Caco-2 (cell line): ENCODE measurements around the gene DNAJC17. TPM values are rescaled to one million over a fixed set of nuclear protein-coding genes. Genes with fewer than 3 reads are reported as not detected.

Experiments used
- BruUV-seq: library from RNA; stranded (reverse); fragments of 400-500 nt; replicated peaks from 2 replicates; lab custom pipeline; 2021; lab: Mats Ljungman, UMichigan
- CTCF ChIA-PET: fragments of 300-600 bp; sonication (Branson Sonifier 250); formaldehyde crosslinking; loops from one replicate; lab custom pipeline; 2022; ENCODE audit warnings: antibody characterized with exemption; lab: Charles Lee
- POLR2A ChIA-PET: fragments of 300-600 bp; sonication (Branson Sonifier 250); formaldehyde crosslinking; loops from one replicate; lab custom pipeline; 2022; ENCODE audit warnings: antibody characterized with exemption; lab: Charles Lee
- DNase-seq, 2 experiments: peaks; one replicate each; pipeline versions ENCODE4 v3.0.0 to v3.0.0-alpha.2; 2020 to 2022
- H3K27me3 ChIP-seq: replicated peaks from 2 replicates; pipeline ENCODE4 v1.6.0; 2011; ENCODE audit warnings: low read length; ENCODE audit not compliant: control insufficient read depth, insufficient read depth
- H3K36me3 ChIP-seq: 2 replicates; pipeline ENCODE4 v1.5.1; 2011; ENCODE audit warnings: low read length; ENCODE audit not compliant: control insufficient read depth, insufficient read depth
- H3K4me1 ChIP-seq: fragments of 250-450 bp; sonication (Bioruptor Pico); 2 replicates; pipeline ENCODE4 v1.5.1; 2020; ENCODE audit warnings: mild to moderate bottlenecking
- H3K4me3 ChIP-seq: 2 replicates; pipeline ENCODE4 v1.5.1; 2011; ENCODE audit warnings: low read depth, mild to moderate bottlenecking, control low read depth, low read length
- H3K9me3 ChIP-seq: fragments of 250-450 bp; sonication (Bioruptor Pico); 2 replicates; pipeline ENCODE4 v1.5.1; 2020; ENCODE audit warnings: mild to moderate bottlenecking, moderate library complexity
- H3K27ac Mint-ChIP-seq: one replicate; pipeline ENCODE4 v1.8.0; 2022; ENCODE audit warnings: mixed read lengths; ENCODE audit not compliant: unreplicated experiment
- H3K27me3 Mint-ChIP-seq: one replicate; pipeline ENCODE4 v1.8.0; 2022; ENCODE audit warnings: mixed read lengths; ENCODE audit not compliant: insufficient read depth, unreplicated experiment
- H3K36me3 Mint-ChIP-seq: one replicate; pipeline ENCODE4 v1.8.0; 2022; ENCODE audit warnings: mild to moderate bottlenecking, mixed read lengths; ENCODE audit not compliant: insufficient read depth, unreplicated experiment
- H3K4me1 Mint-ChIP-seq: one replicate; pipeline ENCODE4 v1.8.0; 2022; ENCODE audit warnings: low read depth, mixed read lengths; ENCODE audit not compliant: unreplicated experiment
- H3K4me3 Mint-ChIP-seq: one replicate; pipeline ENCODE4 v1.8.0; 2022; ENCODE audit warnings: mild to moderate bottlenecking, moderate library complexity, mixed read lengths; ENCODE audit not compliant: unreplicated experiment
- H3K9me3 Mint-ChIP-seq: one replicate; pipeline ENCODE4 v1.8.0; 2022; ENCODE audit warnings: mixed read lengths; ENCODE audit not compliant: unreplicated experiment
- intact Hi-C: fragments of 100-400 bp; cut with micrococcal nuclease; formaldehyde crosslinking; loops from one replicate; pipeline ENCODE4 v1.10.0; 2022; ENCODE audit not compliant: unreplicated experiment
- total RNA-seq: library from RNA; stranded (reverse); gene quantifications from 2 replicates; pipeline ENCODE4 v1.2.3, GENCODE V29; 2022
- TF ChIP-seq, protein P1 (sequence below), 2 experiments: fragments of 200-600 bp in 1 of 2; IDR thresholded peaks; 1 replicate in 1 of 2; 2 replicates in 1 of 2; pipeline versions ENCODE4 v1.5.1 to v1.8.0; 2011 to 2022; ENCODE audit warnings: antibody characterized with exemption in 1 of 2, control low read depth in 1 of 2, inconsistent platforms in 1 of 2, low read depth in 1 of 2, low read length in 1 of 2, mild to moderate bottlenecking in 1 of 2, moderate library complexity in 1 of 2; ENCODE audit not compliant: insufficient read depth in 1 of 2, severe bottlenecking in 1 of 2, unreplicated experiment in 1 of 2

The DNAJC17 gene
- total RNA-seq, 1 experiment from 2014 or later: 30.1 TPM

DNA sequence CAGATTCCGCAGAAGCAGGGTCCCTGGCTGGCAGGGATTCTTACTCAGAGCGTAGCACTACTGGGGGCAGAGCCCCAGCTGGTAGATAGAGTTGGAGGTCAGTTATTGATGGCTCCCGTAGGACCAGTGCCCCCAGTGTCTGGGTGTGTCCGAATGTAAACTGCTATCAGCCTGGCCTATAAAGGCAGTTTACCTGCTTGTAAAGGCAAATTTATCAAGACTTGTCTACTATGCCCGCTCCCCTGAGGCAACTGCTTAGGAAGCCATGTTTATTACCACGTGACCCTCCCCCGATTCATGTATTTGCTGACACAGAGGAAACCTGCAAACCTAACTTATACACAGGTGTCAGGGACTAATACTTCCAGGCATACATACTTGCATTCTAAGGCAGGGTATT, 21.8 kb upstream of the DNAJC17 start:
- intact Hi-C loops: no loop called here
- TF ChIP-seq, protein P1, sequence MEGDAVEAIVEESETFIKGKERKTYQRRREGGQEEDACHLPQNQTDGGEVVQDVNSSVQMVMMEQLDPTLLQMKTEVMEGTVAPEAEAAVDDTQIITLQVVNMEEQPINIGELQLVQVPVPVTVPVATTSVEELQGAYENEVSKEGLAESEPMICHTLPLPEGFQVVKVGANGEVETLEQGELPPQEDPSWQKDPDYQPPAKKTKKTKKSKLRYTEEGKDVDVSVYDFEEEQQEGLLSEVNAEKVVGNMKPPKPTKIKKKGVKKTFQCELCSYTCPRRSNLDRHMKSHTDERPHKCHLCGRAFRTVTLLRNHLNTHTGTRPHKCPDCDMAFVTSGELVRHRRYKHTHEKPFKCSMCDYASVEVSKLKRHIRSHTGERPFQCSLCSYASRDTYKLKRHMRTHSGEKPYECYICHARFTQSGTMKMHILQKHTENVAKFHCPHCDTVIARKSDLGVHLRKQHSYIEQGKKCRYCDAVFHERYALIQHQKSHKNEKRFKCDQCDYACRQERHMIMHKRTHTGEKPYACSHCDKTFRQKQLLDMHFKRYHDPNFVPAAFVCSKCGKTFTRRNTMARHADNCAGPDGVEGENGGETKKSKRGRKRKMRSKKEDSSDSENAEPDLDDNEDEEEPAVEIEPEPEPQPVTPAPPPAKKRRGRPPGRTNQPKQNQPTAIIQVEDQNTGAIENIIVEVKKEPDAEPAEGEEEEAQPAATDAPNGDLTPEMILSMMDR (IDR thresholded peaks at IDR 0.05; ENCODE audit: insufficient read depth in 1 of 2, low read depth in 1 of 2, low read length in 1 of 2, severe bottlenecking in 1 of 2, unreplicated experiment in 1 of 2): no peak
- ChIA-PET POLR2A (no interaction called here), CTCF (no interaction called here)
- no peak for DNase-seq
- no peaks in the 10 kb centered on the region for H3K36me3 ChIP-seq
- peaks cover 52% of the 10 kb centered on the region for H3K4me1 ChIP-seq
- H3K27me3 Mint-ChIP-seq: no peaks in the 10 kb centered on the region
- no TSS peak for BruUV-seq
- no peaks in the 10 kb centered on the region for H3K9me3 Mint-ChIP-seq
- peaks cover 8% of the 10 kb centered on the region for H3K36me3 Mint-ChIP-seq
- H3K27me3 ChIP-seq: no peaks in the 10 kb centered on the region
- H3K4me1 Mint-ChIP-seq: peaks cover 27% of the 10 kb centered on the region
- no peaks in the 10 kb centered on the region for H3K9me3 ChIP-seq
- no peak overlapping the region for H3K4me3 Mint-ChIP-seq
- no peak overlapping the region for H3K27ac Mint-ChIP-seq
- H3K4me3 ChIP-seq: no peak overlapping the region

DNA sequence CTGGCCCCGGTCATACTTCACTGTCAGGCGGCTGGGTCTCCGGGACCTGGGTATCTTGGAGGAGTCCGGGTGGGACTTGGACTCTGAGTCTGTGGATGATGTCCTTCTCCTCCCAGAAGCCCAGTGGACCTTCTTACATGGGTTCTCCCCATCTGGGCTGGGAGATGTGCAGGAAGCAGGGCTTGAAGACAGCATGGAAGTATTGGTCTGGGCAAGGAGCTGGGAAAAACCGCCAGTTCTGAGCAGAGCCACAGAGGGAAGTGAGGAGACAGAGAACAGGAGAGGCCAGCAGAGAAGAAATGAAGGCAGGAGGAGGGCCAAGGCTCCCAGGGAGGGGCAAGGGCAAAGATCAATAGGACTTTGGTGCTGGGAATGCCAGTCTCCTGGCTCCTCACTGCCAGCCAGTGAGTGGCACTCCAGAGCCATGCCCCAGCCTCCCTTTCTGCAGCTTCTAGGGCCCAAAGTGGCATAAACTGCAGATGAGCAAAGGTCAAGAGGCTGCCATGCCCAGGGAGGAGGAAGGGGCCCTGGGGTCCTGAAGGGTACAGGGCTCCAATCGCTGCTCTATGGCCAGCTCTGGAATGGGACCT, 21.3 kb upstream of the DNAJC17 start, which contains the start of gene PPP1R14D:
PPP1R14D (minus strand) TSS at position 262 of the 590 bp plus-strand sequence; CDS start at position 195, 67 bp downstream.
- no peaks in the 10 kb centered on the region for H3K36me3 ChIP-seq
- H3K27ac Mint-ChIP-seq: peak within 1 kb of the TSS; percentile 65
- POLR2A ChIA-PET: interaction anchor here (0.5 to 1.1 kb wide), 2 partner anchors 15 to 23 kb away, joined by 3 to 5 read pairs; partner anchors contain the start of gene SPINT1
- H3K4me3 Mint-ChIP-seq: no peak within 1 kb of the TSS
- no peak within 1 kb of the TSS for H3K4me3 ChIP-seq
- peaks cover 8% of the 10 kb centered on the region for H3K36me3 Mint-ChIP-seq
- DNase-seq: no peak
- BruUV-seq: no TSS peak
- no peaks in the 10 kb centered on the region for H3K9me3 Mint-ChIP-seq
- H3K4me1 Mint-ChIP-seq: peaks cover 31% of the 10 kb centered on the region
- CTCF ChIA-PET: no interaction called here
- no peaks in the 10 kb centered on the region for H3K27me3 Mint-ChIP-seq
- H3K9me3 ChIP-seq: no peaks in the 10 kb centered on the region
- intact Hi-C loops: no loop called here
- TF ChIP-seq, protein P1 (IDR thresholded peaks at IDR 0.05; ENCODE audit: insufficient read depth in 1 of 2, low read depth in 1 of 2, low read length in 1 of 2, severe bottlenecking in 1 of 2, unreplicated experiment in 1 of 2): no peak
- H3K4me1 ChIP-seq: peaks cover 57% of the 10 kb centered on the region
- H3K27me3 ChIP-seq: no peaks in the 10 kb centered on the region

DNA sequence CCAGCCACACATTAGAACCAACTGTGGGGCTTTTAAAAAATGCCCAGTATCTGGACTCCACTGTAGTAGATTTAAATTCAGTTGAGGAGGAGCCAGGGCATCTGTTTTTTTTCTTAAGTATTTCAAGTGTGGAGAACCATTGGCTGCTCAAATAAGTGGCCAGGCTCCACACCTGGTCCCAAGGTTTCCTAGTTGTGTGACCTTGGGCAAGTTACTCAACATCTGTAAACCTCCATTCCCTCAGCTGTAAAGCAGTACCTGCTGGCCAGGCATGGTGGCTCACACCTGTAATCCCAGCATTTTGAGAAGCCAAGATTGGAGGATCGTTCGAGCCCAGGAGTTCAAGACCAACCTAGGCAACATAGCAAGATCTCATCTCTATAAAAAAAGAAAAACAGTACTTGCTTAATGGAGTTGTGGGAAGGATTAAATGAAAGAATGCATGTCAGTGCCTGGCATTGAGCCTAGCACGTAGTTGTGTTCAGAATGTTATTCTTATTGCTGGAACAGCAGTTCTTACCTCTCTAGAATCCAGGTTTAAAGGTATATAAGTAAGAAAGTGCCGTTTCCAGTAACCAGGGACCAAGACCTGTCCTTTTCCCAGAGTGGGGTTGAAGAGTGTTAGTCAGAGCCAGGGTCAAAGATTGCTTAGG, 19.3 kb upstream of the DNAJC17 start:
- CTCF ChIA-PET: interaction anchor here (0.8 to 1.0 kb wide), 2 partner anchors 33 to 47 kb away, joined by 3 to 5 read pairs; partner anchors contain the start of gene RHOV
- no peak overlapping the region for H3K4me3 ChIP-seq
- Mint-ChIP-seq H3K4me1 (peaks cover 37% of the 10 kb centered on the region), H3K9me3 (no peaks in the 10 kb centered on the region), H3K4me3 (peak overlapping the region; percentile 59), H3K27me3 (no peaks in the 10 kb centered on the region), H3K36me3 (no peaks in the 10 kb centered on the region), H3K27ac (peak overlapping the region; percentile 65)
- POLR2A ChIA-PET: interaction anchor here (0.6 to 1.3 kb wide), 4 partner anchors 11 to 102 kb away, joined by 3 to 5 read pairs (median 4); partner anchors contain the start of genes DLL4 and SPINT1
- no TSS peak for BruUV-seq
- no peaks in the 10 kb centered on the region for H3K9me3 ChIP-seq
- DNase-seq: peak; percentile 55 to 57
- no peaks in the 10 kb centered on the region for H3K27me3 ChIP-seq
- peaks cover 59% of the 10 kb centered on the region for H3K4me1 ChIP-seq
- no peaks in the 10 kb centered on the region for H3K36me3 ChIP-seq
- TF ChIP-seq, protein P1 (IDR thresholded peaks at IDR 0.05; ENCODE audit: insufficient read depth in 1 of 2, low read depth in 1 of 2, low read length in 1 of 2, severe bottlenecking in 1 of 2, unreplicated experiment in 1 of 2): no peak
- intact Hi-C loops: loop anchor here (1.0 kb wide), 3 partner anchors 19 to 31 kb away; partner anchors contain the start of genes DNAJC17 and ZFYVE19
